Measurements from ENCODE around the gene POTEE.
"Not testable (repeated sequence)": the region's sequence is repeated elsewhere in the genome, so short reads cannot be mapped to it uniquely, and the experiment has no call there.

Gene POTEE

GRCh38 chr2:131210434-131211211 lies 1.3 kb downstream of the POTEE start:
- not testable (repeated sequence) for H3K4me3 ChIP-seq (ENCODE audit: low read depth, low read length); H3K27me3 ChIP-seq (ENCODE audit: control insufficient read depth, insufficient read depth, low read length); H3K27ac ChIP-seq (ENCODE audit: low read depth, low read length); H3K4me1 ChIP-seq (ENCODE audit: control insufficient read depth, insufficient read depth, low read length); H3K9ac ChIP-seq (ENCODE audit: low read length); H3K36me3 ChIP-seq (ENCODE audit: control insufficient read depth, insufficient read depth, low read length); H3K9me3 ChIP-seq (ENCODE audit: control insufficient read depth, insufficient read depth, low read depth, low read length)

GRCh38 chr2:131217238-131217986 lies 8.1 kb downstream of the POTEE start:
- H3K27me3 ChIP-seq (ENCODE audit: control insufficient read depth, insufficient read depth, low read length); H3K4me3 ChIP-seq (ENCODE audit: low read depth, low read length); H3K9ac ChIP-seq (ENCODE audit: low read length); H3K36me3 ChIP-seq (ENCODE audit: control insufficient read depth, insufficient read depth, low read length); H3K27ac ChIP-seq (ENCODE audit: low read depth, low read length); H3K4me1 ChIP-seq (ENCODE audit: control insufficient read depth, insufficient read depth, low read length); H3K9me3 ChIP-seq (ENCODE audit: control insufficient read depth, insufficient read depth, low read depth, low read length): not testable (repeated sequence)

GRCh38 chr2:131235543-131236449 lies 26.5 kb downstream of the POTEE start:
- H3K9me3 ChIP-seq (ENCODE audit: control insufficient read depth, insufficient read depth, low read depth, low read length); H3K27me3 ChIP-seq (ENCODE audit: control insufficient read depth, insufficient read depth, low read length); H3K36me3 ChIP-seq (ENCODE audit: control insufficient read depth, insufficient read depth, low read length); H3K4me3 ChIP-seq (ENCODE audit: low read depth, low read length); H3K4me1 ChIP-seq (ENCODE audit: control insufficient read depth, insufficient read depth, low read length); H3K9ac ChIP-seq (ENCODE audit: low read length); H3K27ac ChIP-seq (ENCODE audit: low read depth, low read length): not testable (repeated sequence)
